Kidney epithelial cell (primary cell): ENCODE measurements around the gene CDH1. TPM values are rescaled to one million over a fixed set of nuclear protein-coding genes. Genes with fewer than 3 reads are reported as not detected.

ENCODE experiments used
- DNase-seq: peaks from one replicate; pipeline ENCODE4 v3.0.0-alpha.2; 2010; ENCODE audit warnings: low read depth
- H3K27me3 ChIP-seq: 2 replicates; pipeline ENCODE4 v1.6.0; 2011; ENCODE audit warnings: low read length; ENCODE audit not compliant: control insufficient read depth, insufficient read depth
- H3K36me3 ChIP-seq: 2 replicates; pipeline ENCODE4 v1.5.1; 2011; ENCODE audit warnings: low read length; ENCODE audit not compliant: control insufficient read depth, insufficient read depth
- H3K4me3 ChIP-seq: 2 replicates; pipeline ENCODE4 v1.5.1; 2011; ENCODE audit warnings: low read depth, mild to moderate bottlenecking, control low read depth, low read length
- CTCF ChIP-seq: IDR thresholded peaks from 2 replicates; pipeline ENCODE4 v1.5.1; 2011; ENCODE audit warnings: mild to moderate bottlenecking, moderate library complexity, low read length, control low read depth, inconsistent platforms; ENCODE audit not compliant: insufficient read depth, poor library complexity, severe bottlenecking
- total RNA-seq: library from RNA; depleted of rRNA; stranded (reverse); fragments of >200 nt; gene quantifications from 2 replicates; pipeline ENCODE4 v1.2.3, GENCODE V29; 2015

Gene CDH1
- total RNA-seq, 1 donor from 2014 or later: 85.8 TPM

DNA sequence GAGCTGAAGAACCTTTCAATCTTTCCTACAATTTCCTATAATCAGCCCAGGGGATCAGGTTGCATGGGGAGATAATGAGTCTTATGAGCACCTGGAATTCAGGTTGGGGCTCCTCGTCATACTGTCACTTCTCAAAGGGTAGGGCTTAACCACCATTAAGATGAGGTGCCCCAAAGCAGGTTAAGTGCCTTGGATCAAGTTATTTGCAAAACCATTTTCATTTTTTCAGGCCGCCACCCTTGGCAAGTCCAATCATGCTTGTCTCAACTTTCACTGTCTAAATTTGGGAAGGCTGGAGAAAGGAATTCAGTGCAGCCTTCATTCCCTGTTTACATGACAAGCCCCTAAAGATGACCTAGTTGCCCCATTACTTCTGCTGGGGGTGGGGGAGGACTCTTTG, 61.3 kb downstream of the CDH1 start:
- H3K36me3 ChIP-seq: no peaks in the 10 kb centered on the region
- DNase-seq: no peak
- no peak for TF ChIP-seq CTCF
- no peaks in the 10 kb centered on the region for H3K27me3 ChIP-seq
- H3K4me3 ChIP-seq: no peak overlapping the region

DNA sequence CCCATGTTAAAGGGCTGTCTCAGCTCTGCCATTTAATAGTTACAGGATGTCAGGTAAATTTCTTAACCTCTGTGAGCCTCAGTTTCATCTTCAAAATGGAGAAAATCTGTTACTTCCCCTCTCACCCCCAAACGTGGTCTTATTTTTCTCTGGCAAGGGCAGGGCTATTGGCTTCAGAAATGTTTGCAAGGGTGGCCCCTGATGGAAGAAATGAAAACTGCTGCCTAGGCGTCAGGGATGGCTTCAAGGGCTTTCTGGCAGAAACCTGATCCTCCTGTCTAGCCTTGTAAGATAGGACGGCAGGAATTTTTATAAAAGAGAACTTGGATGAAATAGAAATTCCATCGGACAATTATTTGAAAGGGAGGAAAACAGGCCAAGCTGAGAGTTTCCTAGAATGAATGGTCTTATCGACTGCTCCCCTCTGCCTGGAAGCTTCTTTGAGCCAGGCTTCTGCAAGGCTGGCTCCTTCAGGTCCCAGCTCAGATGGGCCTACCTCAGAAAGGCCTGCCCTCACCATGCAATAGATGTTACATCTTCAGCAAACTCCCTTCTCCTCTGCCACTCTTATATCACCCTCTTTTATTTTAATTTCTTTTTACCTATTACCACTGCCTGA, 63.3 kb downstream of the CDH1 start:
- DNase-seq: no peak
- H3K27me3 ChIP-seq: no peaks in the 10 kb centered on the region
- no peak overlapping the region for H3K4me3 ChIP-seq
- peak; percentile 87 for TF ChIP-seq CTCF
- H3K36me3 ChIP-seq: no peaks in the 10 kb centered on the region

- TF ChIP-seq CTCF: no peak
- Histone ChIP-seq H3K27me3 (no peaks in the 10 kb centered on the region), H3K36me3 (no peaks in the 10 kb centered on the region), H3K4me3 (no peak overlapping the region)
- no peak for DNase-seq
Measured at GRCh38 chr16:68802190-68802589, 65.1 kb downstream of the CDH1 start.

- Histone ChIP-seq H3K36me3 (no peaks in the 10 kb centered on the region), H3K27me3 (no peaks in the 10 kb centered on the region), H3K4me3 (no peak overlapping the region)
- no peak for DNase-seq
- no peak for TF ChIP-seq CTCF
Measured at GRCh38 chr16:68806422-68806821, 69.3 kb downstream of the CDH1 start.

DNA sequence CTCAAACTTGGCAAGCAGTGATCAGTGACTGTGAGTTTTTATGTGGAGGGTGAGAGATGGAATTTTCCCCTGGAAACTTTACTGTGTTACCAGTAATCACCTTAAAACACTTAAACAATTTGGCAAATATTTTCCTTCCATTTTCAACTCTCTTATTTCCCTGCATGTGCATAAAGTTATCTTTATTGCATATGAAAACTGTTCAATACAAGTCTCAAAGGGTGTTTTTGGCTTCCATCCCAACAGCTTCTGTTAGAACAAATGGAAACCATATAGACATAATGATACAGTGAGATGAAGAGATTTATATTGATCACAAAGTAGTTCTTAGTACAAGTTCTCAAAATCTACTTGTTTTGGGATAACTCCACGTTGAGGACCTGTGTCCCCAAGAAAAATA, 69.9 kb downstream of the CDH1 start:
- no peak for DNase-seq
- Histone ChIP-seq H3K27me3 (no peaks in the 10 kb centered on the region), H3K36me3 (no peaks in the 10 kb centered on the region), H3K4me3 (no peak overlapping the region)
- no peak for TF ChIP-seq CTCF

DNA sequence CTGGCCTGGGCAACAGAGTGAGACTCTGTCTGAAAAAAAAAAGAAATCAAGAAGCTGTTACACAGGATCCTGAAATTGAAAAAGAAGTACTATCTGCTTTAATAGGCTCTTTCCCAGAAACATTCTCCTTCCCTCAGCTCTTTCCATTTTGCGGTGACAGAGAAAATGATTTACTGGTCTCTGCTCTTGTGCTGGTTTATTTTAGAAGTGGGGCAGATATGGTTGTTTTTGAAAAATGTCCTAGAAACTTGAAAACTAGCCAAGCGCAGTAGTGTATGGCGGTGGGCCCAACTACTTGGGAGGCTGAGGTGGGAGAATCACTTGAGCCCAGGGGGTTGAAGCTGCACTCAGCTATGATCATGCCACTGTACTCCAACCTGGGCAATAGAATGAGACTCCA, 77.4 kb downstream of the CDH1 start:
- no peak for DNase-seq
- Histone ChIP-seq H3K27me3 (no peaks in the 10 kb centered on the region), H3K36me3 (no peaks in the 10 kb centered on the region), H3K4me3 (no peak overlapping the region)
- no peak for TF ChIP-seq CTCF
